Measurements from ENCODE around the gene NF1.
"Not testable (repeated sequence)": the region's sequence is repeated elsewhere in the genome, so short reads cannot be mapped to it uniquely, and the experiment has no call there.

Gene NF1

DNA sequence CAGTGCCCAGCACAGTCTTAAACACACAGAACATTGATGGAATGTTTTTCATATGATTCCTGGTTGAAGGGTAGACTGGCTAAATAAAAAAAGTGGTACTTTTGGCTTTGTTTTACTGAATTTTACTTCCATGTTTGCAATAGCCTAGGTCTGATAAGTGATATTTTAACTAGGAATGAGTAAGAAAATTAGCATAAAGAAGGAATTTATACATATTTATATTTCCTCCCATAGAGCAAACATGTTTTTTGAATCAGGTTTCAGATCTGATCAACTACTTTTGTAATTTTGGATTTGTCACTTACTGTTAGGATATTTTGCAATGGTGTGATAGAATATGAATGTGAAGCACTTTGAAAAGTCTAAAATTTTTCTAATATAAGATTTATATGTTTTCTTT, 7.2 kb downstream of the NF1 start:
- no peaks in the 10 kb centered on the region for H3K9me3 Mint-ChIP-seq
- H3K4me1 Mint-ChIP-seq, result no peaks in the 10 kb centered on the region
- no peak for ATAC-seq
- H3K27me3 Mint-ChIP-seq, result no peaks in the 10 kb centered on the region
- no peak for DNase-seq
- no peak overlapping the region for H3K27ac Mint-ChIP-seq
- H3K4me3 Mint-ChIP-seq, result no peak overlapping the region

DNA sequence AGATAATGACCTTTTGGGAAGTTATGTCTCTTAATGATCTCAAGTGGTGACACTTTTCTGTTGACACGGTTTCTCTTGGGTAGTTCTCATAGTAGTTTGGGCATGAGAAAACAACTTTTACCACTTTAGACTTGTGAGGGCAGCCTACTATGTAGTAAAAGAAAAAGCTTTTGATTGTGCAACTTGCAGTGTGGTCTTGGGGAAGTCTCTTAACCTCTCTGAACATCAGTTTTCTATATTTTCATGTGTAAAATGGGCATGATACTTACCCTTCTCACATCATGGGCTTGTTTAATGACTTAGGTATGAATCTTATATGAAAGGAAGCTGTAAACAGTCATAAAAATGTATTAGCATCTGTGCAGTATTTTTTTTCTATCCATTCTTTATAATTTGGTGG, 11.2 kb downstream of the NF1 start:
- no peak for ATAC-seq
- Mint-ChIP-seq H3K27ac (no peak overlapping the region), H3K4me1 (peaks cover 12% of the 10 kb centered on the region)

GRCh38 chr17:31111183-31111582, 16.4 kb downstream of the NF1 start:
- H3K27ac Mint-ChIP-seq, result no peak overlapping the region
- peaks cover 28% of the 10 kb centered on the region for H3K4me1 Mint-ChIP-seq

More for the DNA sequence above, 11.2 kb downstream of the NF1 start:
- DNase-seq, result no peak
- no peak overlapping the region for H3K4me3 Mint-ChIP-seq
- H3K9me3 Mint-ChIP-seq, result no peaks in the 10 kb centered on the region
- no peaks in the 10 kb centered on the region for H3K27me3 Mint-ChIP-seq

GRCh38 chr17:31112001-31112661, 17.4 kb downstream of the NF1 start:
- no peaks in the 10 kb centered on the region for H3K27me3 Mint-ChIP-seq
- DNase-seq (no peak), ATAC-seq (peak; percentile 69)
- H3K9me3 Mint-ChIP-seq, result no peaks in the 10 kb centered on the region
- H3K27ac Mint-ChIP-seq, result peak overlapping the region in 1 of 2 donors; percentile 35
- H3K4me3 Mint-ChIP-seq, result no peak overlapping the region
- H3K4me1 Mint-ChIP-seq, result peaks cover 28% of the 10 kb centered on the region

More at GRCh38 chr17:31111183-31111582, 16.4 kb downstream of the NF1 start:
- ATAC-seq, result no peak
- no peaks in the 10 kb centered on the region for H3K27me3 Mint-ChIP-seq
- no peak for DNase-seq
- H3K9me3 Mint-ChIP-seq, result no peaks in the 10 kb centered on the region
- H3K4me3 Mint-ChIP-seq, result no peak overlapping the region

- not testable (repeated sequence) for H3K4me3 Mint-ChIP-seq, ATAC-seq, H3K27ac Mint-ChIP-seq, DNase-seq, H3K9me3 Mint-ChIP-seq, H3K27me3 Mint-ChIP-seq
- peaks cover 28% of the 10 kb centered on the region for H3K4me1 Mint-ChIP-seq
These were observed 18.6 kb downstream of the NF1 start for GRCh38 chr17:31113368-31113767.

- Mint-ChIP-seq H3K4me3 (no peak overlapping the region), H3K27me3 (no peaks in the 10 kb centered on the region), H3K9me3 (no peaks in the 10 kb centered on the region), H3K4me1 (peaks cover 28% of the 10 kb centered on the region), H3K27ac (peak overlapping the region in 1 of 2 donors; percentile 63)
- DNase-seq, result no peak
- no peak for ATAC-seq
These were observed 19.2 kb downstream of the NF1 start for GRCh38 chr17:31113939-31114338.

DNA sequence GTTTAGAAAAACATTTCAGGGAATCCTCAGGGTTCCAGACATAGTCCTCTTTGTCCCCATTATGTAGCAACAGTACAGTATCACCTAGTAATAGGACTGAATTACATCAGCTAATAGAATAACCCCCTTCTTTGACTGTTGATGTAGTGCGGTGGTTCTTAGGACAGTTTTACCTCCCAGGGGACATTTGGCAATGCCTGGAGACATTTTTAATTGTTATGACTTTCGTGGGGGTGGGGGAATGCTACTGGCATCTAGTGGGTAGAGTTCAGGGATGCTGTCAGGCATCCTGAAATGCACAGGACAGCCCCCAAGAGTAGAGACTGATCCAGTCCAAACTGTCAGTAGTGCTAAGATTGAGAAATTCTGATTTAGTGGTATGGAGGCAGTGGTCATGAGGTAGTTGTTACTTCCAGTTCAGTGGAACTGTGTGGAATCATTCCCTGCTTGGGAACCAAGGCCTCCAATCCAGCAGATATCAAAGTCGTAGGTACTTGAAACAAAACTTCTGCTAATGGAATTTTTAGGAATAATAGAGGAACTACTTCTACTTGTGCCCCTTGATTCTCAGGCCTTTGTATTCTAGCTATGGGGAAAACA, 20.3 kb downstream of the NF1 start:
- no peaks in the 10 kb centered on the region for H3K9me3 Mint-ChIP-seq
- H3K4me3 Mint-ChIP-seq, result no peak overlapping the region
- H3K27me3 Mint-ChIP-seq, result no peaks in the 10 kb centered on the region
- ATAC-seq, result no peak
- DNase-seq, result no peak
- peaks cover 21% of the 10 kb centered on the region for H3K4me1 Mint-ChIP-seq
- H3K27ac Mint-ChIP-seq, result no peak overlapping the region

DNA sequence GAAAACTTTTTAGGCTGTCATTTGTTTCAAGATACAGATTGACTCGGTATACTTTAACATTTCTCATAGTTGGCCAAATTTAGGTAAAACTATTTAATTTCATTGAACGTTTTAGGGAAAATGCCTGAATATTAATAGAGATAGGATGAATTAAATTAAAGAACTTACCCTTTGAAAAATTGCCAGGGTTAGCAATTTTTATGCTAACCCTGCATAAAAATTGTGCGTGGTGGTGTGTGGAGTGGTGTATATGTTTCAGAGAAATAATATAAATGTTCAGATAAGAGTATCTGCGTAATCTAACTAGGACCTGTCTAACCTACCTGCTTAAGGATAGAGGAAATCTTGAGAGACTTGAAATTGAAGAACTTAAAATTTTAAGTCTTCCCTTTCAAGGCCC, 21.4 kb downstream of the NF1 start:
- H3K9me3 Mint-ChIP-seq, result no peaks in the 10 kb centered on the region
- H3K4me3 Mint-ChIP-seq, result no peak overlapping the region
- ATAC-seq (no peak), DNase-seq (no peak)
- peaks cover 14% of the 10 kb centered on the region for H3K4me1 Mint-ChIP-seq
- H3K27me3 Mint-ChIP-seq, result no peaks in the 10 kb centered on the region
- H3K27ac Mint-ChIP-seq, result no peak overlapping the region

DNA sequence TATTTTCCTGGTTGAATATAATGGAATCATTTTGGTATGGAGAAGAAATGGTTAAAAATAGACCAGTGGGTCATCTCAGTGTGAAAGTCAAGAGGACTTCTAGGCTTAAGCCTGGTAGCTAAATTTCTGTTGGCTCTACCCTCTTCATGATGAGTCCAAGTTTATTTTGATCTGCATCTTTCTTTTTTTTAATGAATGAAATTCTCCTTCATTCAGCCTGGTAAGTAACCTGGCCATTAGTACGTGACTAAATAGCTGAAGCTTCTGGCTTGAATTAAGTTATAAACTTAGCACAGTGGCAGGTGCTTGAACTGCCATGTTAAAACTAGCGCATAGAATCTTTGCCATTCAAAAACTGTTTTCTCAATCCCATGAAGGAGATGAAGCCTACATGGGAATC, 28.0 kb downstream of the NF1 start:
- DNase-seq (no peak), ATAC-seq (no peak)
- Mint-ChIP-seq H3K27ac (no peak overlapping the region), H3K27me3 (no peaks in the 10 kb centered on the region), H3K4me1 (no peaks in the 10 kb centered on the region), H3K9me3 (no peaks in the 10 kb centered on the region), H3K4me3 (no peak overlapping the region)

DNA sequence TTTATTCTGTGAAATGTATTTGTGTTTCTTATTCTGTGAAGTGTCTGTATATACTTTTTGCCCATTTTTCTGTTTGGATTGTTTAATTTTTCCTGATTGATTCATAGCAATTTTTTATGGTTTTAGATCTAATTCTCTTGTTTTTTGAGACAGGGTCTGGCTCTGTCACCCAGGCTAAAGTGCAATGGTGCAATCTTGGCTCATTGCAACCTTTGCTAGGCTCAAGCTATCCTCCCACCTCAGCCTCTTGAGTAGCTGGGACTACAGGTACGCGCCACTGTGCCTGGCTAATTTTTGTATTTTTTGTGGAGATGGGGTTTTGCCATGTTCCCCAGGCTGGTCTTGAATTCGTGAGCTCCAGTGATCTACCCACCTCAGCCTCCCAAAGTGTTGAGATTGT, 31.5 kb downstream of the NF1 start:
- Mint-ChIP-seq H3K4me1 (peaks cover 4% of the 10 kb centered on the region), H3K4me3 (no peak overlapping the region), H3K27ac (no peak overlapping the region), H3K27me3 (no peaks in the 10 kb centered on the region), H3K9me3 (no peaks in the 10 kb centered on the region)
- no peak for ATAC-seq
- no peak for DNase-seq

DNA sequence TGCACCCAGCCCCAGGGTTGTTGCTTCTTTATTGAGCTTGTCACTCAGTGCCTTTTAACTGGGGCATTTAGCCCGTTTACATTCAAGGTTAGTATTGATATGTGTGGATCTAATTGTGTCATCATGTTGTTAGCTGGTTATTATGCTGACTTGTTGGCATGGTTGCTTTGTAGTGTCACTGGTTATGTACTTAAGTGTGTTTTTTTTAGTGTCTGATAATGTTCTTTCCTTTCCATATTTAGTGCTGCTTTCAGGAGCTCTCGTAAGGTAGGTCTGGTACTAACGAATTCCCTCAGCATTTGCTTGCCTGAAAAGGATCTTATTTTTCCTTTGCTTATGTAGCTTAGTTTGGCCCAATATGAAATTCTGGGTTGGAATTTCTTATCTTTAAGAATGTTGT, 33.5 kb downstream of the NF1 start:
- DNase-seq (no peak), ATAC-seq (no peak)
- Mint-ChIP-seq H3K27ac (no peak overlapping the region), H3K4me3 (no peak overlapping the region), H3K4me1 (peaks cover 9% of the 10 kb centered on the region), H3K27me3 (no peaks in the 10 kb centered on the region), H3K9me3 (no peaks in the 10 kb centered on the region)

GRCh38 chr17:31130286-31131224, 35.8 kb downstream of the NF1 start:
- no peak for ATAC-seq
- no peaks in the 10 kb centered on the region for H3K9me3 Mint-ChIP-seq
- H3K27me3 Mint-ChIP-seq, result no peaks in the 10 kb centered on the region
- no peak overlapping the region for H3K27ac Mint-ChIP-seq
- DNase-seq, result no peak
- H3K4me3 Mint-ChIP-seq, result no peak overlapping the region
- H3K4me1 Mint-ChIP-seq, result peaks cover 9% of the 10 kb centered on the region

DNA sequence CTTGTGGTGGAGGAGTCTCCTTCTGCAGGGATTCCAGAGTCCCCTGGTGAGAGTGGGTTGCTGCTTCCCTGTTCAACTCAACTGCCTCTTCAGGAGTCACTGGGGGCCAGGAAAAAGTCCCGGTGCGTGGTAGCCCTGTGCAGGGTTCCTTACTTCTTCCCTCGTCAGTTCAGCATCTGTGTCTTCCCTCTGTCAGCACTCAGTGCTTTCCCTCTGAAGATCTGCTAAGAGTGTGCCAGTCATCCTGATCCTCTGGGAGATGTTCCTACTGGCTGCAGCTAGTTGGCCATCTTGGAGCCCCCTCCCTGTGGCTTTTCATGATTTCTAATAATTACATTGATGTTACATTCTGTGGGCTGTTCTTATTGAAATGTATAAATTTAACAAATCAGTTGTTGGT, 36.5 kb downstream of the NF1 start:
- ATAC-seq (no peak), DNase-seq (no peak)
- H3K27ac Mint-ChIP-seq, result no peak overlapping the region
- H3K27me3 Mint-ChIP-seq, result no peaks in the 10 kb centered on the region
- H3K4me3 Mint-ChIP-seq, result no peak overlapping the region
- H3K4me1 Mint-ChIP-seq, result peaks cover 9% of the 10 kb centered on the region
- H3K9me3 Mint-ChIP-seq, result no peaks in the 10 kb centered on the region

GRCh38 chr17:31132977-31133376, 38.2 kb downstream of the NF1 start:
- DNase-seq (no peak), ATAC-seq (no peak)
- Mint-ChIP-seq H3K4me1 (peaks cover 9% of the 10 kb centered on the region), H3K9me3 (no peaks in the 10 kb centered on the region), H3K27me3 (no peaks in the 10 kb centered on the region), H3K4me3 (no peak overlapping the region), H3K27ac (no peak overlapping the region)

DNA sequence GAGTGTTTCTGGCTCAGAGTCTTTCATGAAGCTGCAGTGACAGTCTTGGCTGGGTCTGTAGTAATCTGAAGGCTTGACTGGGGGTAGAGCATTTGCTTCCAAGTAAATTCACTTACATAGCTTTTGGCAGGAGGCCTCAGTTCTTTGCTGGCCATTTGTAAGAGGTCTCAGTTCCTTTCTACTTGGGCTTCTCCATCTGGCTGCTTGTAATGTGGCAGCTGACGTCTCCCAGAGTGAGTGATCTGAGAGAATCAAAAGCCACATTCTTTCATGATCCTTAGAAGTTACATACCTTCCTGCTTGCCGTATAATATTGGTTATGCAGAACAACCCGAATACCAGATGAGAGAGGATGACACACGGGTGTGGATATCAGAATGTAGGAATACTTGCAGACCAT, 39.8 kb downstream of the NF1 start:
- ATAC-seq (no peak), DNase-seq (no peak)
- Mint-ChIP-seq H3K27ac (no peak overlapping the region), H3K9me3 (no peaks in the 10 kb centered on the region), H3K4me3 (no peak overlapping the region), H3K4me1 (peaks cover 9% of the 10 kb centered on the region), H3K27me3 (no peaks in the 10 kb centered on the region)

- peaks cover 5% of the 10 kb centered on the region for H3K4me1 Mint-ChIP-seq
These were observed 41.5 kb downstream of the NF1 start for GRCh38 chr17:31136319-31136718.

More at GRCh38 chr17:31136319-31136718, 41.5 kb downstream of the NF1 start:
- no peak overlapping the region for H3K4me3 Mint-ChIP-seq
- no peaks in the 10 kb centered on the region for H3K9me3 Mint-ChIP-seq
- no peak overlapping the region for H3K27ac Mint-ChIP-seq
- ATAC-seq, result no peak
- H3K27me3 Mint-ChIP-seq, result no peaks in the 10 kb centered on the region
- no peak for DNase-seq

Measured in stimulated activated naive CD8-positive, alpha-beta T cell treated with anti-CD3 and anti-CD28 coated beads, Interleukin-15, amount 100 ng/mL, for 72 hours (primary cell).